Activated CD8-positive, alpha-beta memory T cell treated with anti-CD3 and anti-CD28 coated beads for 24 hours (primary cell): Measurements from ENCODE around the gene CCDC81.

ENCODE experiments used
- DNase-seq: peaks from one replicate; pipeline ENCODE4 v3.0.0-alpha.2; 2020

CCDC81 gene

DNA sequence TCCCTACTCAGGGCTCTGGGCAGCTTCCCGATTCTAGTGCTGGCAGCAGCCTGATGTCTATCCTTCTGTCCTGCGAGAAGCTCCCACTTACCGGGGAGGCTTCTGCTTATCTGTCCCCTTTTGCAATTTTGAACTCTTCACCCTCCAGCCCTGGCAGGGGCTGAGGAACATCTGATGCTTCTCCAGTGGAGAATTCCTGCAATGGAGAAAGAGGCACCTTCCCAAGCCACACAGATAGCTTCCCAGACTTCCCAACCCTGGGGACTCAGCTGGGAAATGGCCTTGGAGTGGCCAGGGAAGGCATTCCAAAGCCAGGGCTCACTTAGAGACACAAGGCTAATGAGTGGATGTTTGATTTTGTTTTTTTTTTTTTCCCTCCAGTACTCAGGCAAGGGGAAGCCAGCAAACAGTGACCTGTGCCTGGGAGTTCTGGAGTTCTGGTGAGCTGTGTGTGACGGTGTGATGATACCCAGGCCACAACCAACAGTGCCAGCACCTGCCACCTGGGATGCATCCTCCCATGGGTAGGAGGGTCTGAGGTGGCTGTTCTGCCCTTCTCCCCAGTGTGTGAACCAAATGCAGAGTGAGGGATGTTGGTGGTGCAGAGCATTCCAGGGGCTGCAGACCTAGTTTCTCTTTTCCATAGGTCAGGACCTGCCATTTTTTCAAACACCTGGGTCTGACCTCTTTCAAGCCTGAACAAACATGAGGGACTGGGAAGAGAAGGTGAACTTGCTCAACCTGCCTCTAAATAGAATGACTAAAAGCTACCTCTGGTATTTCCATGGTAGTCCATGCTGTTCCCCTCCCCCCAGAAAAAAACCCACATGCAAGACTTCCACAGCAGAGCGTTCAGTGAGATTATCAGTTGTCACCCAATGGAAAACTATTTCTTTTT lies 95.1 kb downstream of the CCDC81 start:
- DNase-seq = no peak
